Measurements from ENCODE around the gene ASXL3.

Gene ASXL3

GRCh38 chr18:33577685-33578517, at the start of gene ASXL3:
Gene ASXL3 (plus strand): TSS chr18:33578219. CDS start chr18:33578632, 413 bp downstream.
- no peak for TF ChIP-seq GATA1 (IDR thresholded peaks at IDR 0.05; ENCODE audit: low read depth, low read length)
- TF ChIP-seq POLR2A (IDR thresholded peaks at IDR 0.05; ENCODE audit: low read length): no peak
- peak; percentile 59 to 68 for DNase-seq

GRCh38 chr18:33532978-33533377, 45.0 kb upstream of the ASXL3 start:
- DNase-seq: no peak
- TF ChIP-seq POLR2A (IDR thresholded peaks at IDR 0.05; ENCODE audit: low read length) (no peak), GATA1 (IDR thresholded peaks at IDR 0.05; ENCODE audit: low read depth, low read length) (no peak)

DNA sequence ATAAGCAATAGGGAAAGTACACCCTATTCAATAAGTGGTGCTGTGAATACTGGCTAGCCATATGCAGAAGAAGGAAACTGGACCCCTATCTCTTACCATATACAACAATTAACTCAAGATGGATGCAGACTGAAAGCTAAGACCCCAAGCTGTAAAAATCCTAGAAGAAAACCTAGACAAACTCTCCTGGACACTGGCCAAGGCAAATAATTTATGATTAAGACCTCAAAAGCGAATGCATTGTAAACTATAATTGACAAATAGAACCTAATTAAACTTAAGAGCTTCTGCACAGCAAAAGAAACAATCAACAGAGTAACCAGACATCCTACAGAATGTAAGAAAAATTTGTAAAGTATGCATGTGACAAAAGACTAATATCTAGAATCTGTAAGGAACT, 41.1 kb upstream of the ASXL3 start:
- TF ChIP-seq POLR2A (IDR thresholded peaks at IDR 0.05; ENCODE audit: low read length) (no peak), GATA1 (IDR thresholded peaks at IDR 0.05; ENCODE audit: low read depth, low read length) (no peak)
- no peak for DNase-seq

GRCh38 chr18:33538418-33539042, 39.5 kb upstream of the ASXL3 start:
- no peak for DNase-seq
- no peak for TF ChIP-seq GATA1 (IDR thresholded peaks at IDR 0.05; ENCODE audit: low read depth, low read length)
- TF ChIP-seq POLR2A (IDR thresholded peaks at IDR 0.05; ENCODE audit: low read length): no peak

DNA sequence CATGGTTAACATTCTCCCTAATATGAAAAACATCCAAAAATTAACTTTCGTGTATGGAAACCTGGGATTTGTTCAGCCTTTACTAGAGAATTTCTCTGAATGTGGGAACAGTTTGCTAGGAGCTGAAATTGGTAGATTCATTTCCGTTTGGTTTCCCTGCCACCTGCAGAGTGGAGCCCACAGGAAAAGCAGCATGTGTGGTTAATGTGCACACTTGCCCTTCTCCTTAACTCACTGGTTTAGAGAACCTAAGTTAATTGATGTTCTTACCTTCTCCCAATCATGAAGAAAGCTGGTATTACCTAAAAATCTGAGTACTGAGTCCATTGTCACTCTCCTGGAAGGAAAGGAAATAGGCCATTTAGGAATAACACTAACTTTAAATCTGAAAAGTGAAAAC, 37.6 kb upstream of the ASXL3 start:
- DNase-seq: no peak
- no peak for TF ChIP-seq POLR2A (IDR thresholded peaks at IDR 0.05; ENCODE audit: low read length)
- no peak for TF ChIP-seq GATA1 (IDR thresholded peaks at IDR 0.05; ENCODE audit: low read depth, low read length)

DNA sequence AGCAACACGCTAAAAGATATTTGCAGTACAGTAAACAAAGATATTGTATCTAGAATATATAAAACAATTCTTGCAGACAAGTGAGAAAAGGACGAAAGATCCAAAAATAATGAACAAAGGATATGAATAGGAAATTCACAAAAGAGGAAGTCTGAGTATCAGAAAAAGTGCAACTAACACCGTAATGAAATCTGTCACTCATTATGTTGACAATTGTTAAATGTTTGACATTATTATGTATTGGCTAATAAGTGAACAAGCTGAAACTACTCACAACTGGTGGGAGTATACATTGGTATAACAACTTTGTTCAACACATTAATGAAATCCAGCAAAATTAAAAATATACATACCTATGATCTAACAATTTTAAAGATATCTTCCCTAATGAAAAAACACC, 36.7 kb upstream of the ASXL3 start:
- no peak for TF ChIP-seq GATA1 (IDR thresholded peaks at IDR 0.05; ENCODE audit: low read depth, low read length)
- no peak for TF ChIP-seq POLR2A (IDR thresholded peaks at IDR 0.05; ENCODE audit: low read length)
- DNase-seq: no peak

GRCh38 chr18:33556846-33557245, 21.2 kb upstream of the ASXL3 start:
- TF ChIP-seq POLR2A (IDR thresholded peaks at IDR 0.05; ENCODE audit: low read length) (no peak), GATA1 (IDR thresholded peaks at IDR 0.05; ENCODE audit: low read depth, low read length) (no peak)
- DNase-seq: no peak

GRCh38 chr18:33557706-33558105, 20.3 kb upstream of the ASXL3 start:
- TF ChIP-seq GATA1 (IDR thresholded peaks at IDR 0.05; ENCODE audit: low read depth, low read length): no peak
- DNase-seq: peak in 1 of 2 experiments; percentile 15

GRCh38 chr18:33558529-33558928, 19.5 kb upstream of the ASXL3 start:
- no peak for TF ChIP-seq POLR2A (IDR thresholded peaks at IDR 0.05; ENCODE audit: low read length)
- no peak for TF ChIP-seq GATA1 (IDR thresholded peaks at IDR 0.05; ENCODE audit: low read depth, low read length)
- peak in 1 of 2 experiments; percentile 15 for DNase-seq

GRCh38 chr18:33560686-33561370, 17.2 kb upstream of the ASXL3 start:
- peak; percentile 77 to 78 for DNase-seq
- no peak for TF ChIP-seq POLR2A (IDR thresholded peaks at IDR 0.05; ENCODE audit: low read length)
- no peak for TF ChIP-seq GATA1 (IDR thresholded peaks at IDR 0.05; ENCODE audit: low read depth, low read length)

GRCh38 chr18:33562741-33563140, 15.3 kb upstream of the ASXL3 start:
- TF ChIP-seq GATA1 (IDR thresholded peaks at IDR 0.05; ENCODE audit: low read depth, low read length) (no peak), POLR2A (IDR thresholded peaks at IDR 0.05; ENCODE audit: low read length) (no peak)
- DNase-seq: no peak

DNA sequence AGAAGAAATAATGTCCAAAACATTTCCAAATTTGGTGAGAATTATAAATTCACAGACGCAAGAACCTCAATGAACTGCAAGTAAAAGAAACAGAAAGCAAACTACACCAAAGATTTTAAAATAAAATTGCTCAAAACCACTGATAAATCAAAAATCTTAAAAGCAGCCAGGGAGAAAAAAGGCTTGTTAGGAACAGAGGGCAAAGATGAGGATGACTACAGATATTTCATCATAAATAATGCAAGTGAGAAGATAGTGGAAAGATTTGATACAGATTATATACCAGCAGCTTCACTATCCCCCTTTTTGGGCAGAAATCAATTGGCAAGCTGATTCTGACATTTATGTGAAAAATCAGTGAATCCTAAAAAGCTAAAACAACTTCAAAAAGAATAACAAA, 10.3 kb upstream of the ASXL3 start:
- no peak for DNase-seq
- TF ChIP-seq POLR2A (IDR thresholded peaks at IDR 0.05; ENCODE audit: low read length) (no peak), GATA1 (IDR thresholded peaks at IDR 0.05; ENCODE audit: low read depth, low read length) (no peak)

DNA sequence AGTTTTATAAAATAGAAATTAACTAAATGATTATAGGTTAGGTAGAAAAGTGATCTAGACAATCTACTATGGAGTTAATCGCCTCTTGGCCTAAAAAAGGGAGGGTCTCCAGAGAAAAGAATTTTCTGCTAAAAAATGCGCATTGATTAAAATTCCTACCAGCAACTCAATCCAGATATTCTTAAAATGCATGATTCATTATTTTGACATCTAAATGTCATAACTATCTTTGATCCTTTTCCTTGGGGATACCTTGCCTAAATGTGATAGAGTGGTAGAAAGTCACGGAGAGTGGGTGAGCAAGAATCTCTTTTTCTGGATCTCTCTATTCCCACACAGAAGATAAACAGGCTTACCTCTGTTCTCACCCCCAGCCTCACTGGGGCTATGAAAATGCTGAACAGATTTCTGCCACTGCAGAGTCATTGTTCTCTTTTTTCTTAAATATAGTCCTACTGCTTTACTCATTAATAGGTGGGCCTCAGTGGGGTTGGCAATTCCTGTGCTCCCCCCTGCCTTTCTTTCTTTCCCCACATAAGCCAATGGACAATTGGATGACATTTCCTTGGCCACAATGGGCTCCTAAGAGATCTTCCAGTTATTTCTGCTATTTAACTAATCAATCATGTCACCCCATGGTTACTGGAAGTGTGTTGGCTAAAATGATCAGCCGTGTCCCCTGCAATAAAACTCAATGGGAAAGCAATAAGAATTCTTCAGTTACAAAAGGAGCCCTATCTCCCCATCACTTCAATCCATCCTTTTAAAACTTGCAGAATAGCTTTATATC, 5.8 kb upstream of the ASXL3 start:
- TF ChIP-seq POLR2A (IDR thresholded peaks at IDR 0.05; ENCODE audit: low read length) (no peak), GATA1 (IDR thresholded peaks at IDR 0.05; ENCODE audit: low read depth, low read length) (no peak)

GRCh38 chr18:33573193-33573592, 4.8 kb upstream of the ASXL3 start:
- DNase-seq: no peak
- TF ChIP-seq POLR2A (IDR thresholded peaks at IDR 0.05; ENCODE audit: low read length): no peak
- no peak for TF ChIP-seq GATA1 (IDR thresholded peaks at IDR 0.05; ENCODE audit: low read depth, low read length)

More for the DNA sequence above, 5.8 kb upstream of the ASXL3 start:
- DNase-seq: no peak

All from erythroblast (primary cell).